HEK293T (cell line): ENCODE measurements around the gene AP1G2.

ENCODE experiments used
- BHLHE40 ChIP-seq: fragments of 450-650 bp; IDR thresholded peaks from 2 replicates; pipeline ENCODE4 v1.6.1; 2016; ENCODE audit warnings: mild to moderate bottlenecking, moderate library complexity, borderline replicate concordance
- CTBP1 ChIP-seq: fragments of 450-650 bp; IDR thresholded peaks from 2 replicates; pipeline ENCODE4 v1.6.1; 2016; ENCODE audit warnings: borderline replicate concordance
- ELF4 ChIP-seq: fragments of 450-650 bp; IDR thresholded peaks from 2 replicates; pipeline ENCODE4 v1.6.1; 2017; ENCODE audit warnings: antibody characterized with exemption
- FOXK2 ChIP-seq: fragments of 450-650 bp; IDR thresholded peaks from 2 replicates; pipeline ENCODE4 v1.6.1; 2016; ENCODE audit warnings: mild to moderate bottlenecking
- SP1 ChIP-seq: fragments of 450-650 bp; IDR thresholded peaks from 2 replicates; pipeline ENCODE4 v1.6.1; 2017
- TARDBP ChIP-seq: fragments of 450-650 bp; IDR thresholded peaks from 2 replicates; pipeline ENCODE4 v1.6.1; 2016

DNA sequence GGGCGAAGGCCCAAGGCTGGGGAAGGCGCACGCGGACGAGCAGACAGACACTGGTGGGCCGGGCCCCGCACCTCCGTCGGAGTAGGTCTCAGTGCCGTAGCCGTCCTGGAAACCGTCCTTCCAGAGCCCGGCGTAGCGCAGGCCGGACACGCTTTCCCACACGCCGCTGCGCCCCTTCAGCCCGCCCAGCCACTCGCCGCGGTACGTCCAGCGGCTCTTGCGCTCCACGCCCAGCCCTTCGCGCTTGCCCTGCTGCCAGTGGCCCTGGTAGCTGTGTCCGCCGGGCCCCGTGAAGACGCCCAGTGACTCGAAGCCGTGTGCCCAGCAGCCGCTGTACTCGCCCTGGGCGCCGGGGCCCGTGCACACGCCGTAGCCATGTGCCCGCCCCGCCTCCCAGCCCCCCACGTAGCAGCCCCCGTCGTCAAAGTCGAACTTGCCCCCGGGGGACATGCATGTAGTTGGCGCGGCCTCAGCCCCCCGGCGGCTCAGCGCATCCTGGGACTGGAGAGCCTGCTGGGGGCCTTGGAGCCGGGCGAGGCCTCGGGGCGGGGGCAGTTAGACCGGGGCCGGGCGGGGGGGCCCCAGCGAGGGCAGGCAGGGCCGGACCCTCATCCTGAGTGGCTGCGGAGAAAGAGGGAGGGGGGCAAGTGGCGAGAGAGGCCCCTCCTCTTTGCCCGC, 9.6 kb upstream of the AP1G2 start:
- no peak for TF ChIP-seq SP1
- no peak for TF ChIP-seq CTBP1
- no peak for TF ChIP-seq BHLHE40
- no peak for TF ChIP-seq ELF4
- no peak for TF ChIP-seq TARDBP
- TF ChIP-seq FOXK2: no peak
